ENCODE data around the gene ZNF792.
"Not testable (repeated sequence)": the region's sequence is repeated elsewhere in the genome, so short reads cannot be mapped to it uniquely, and the experiment has no call there.

The ZNF792 gene

GRCh38 chr19:34998777-34999497 is 34.9 kb upstream of the ZNF792 start:
- no peak for DNase-seq

- DNase-seq: not testable (repeated sequence)
Observed at GRCh38 chr19:34998224-34998623, 34.2 kb upstream of the ZNF792 start.

DNA sequence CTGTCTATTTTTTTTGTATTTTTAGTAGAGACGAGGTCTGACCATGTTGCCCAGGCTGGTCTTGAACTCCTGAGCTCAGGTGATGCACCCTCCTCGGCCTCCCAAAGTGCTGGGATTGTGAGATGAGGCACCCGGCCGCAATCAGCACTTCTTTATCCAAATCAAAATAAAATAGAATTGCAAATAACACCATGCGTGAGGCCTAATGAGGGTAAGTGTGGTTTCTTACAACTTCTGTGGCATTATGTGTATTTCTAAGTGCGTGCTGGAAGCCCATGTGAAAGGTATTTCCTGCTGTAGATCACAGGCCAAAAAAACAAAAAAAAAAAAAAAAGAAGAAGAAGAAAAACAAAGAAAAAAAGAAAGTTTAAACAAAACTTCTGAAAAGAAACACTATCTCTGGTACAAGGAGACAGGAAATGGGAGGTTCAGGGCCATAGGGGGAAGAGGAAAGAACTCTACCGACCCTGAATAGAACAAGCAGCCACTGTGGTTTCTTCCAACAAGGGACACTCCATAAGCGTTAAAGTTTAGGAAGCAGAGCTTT is 33.1 kb upstream of the ZNF792 start:
- DNase-seq: no peak

DNA sequence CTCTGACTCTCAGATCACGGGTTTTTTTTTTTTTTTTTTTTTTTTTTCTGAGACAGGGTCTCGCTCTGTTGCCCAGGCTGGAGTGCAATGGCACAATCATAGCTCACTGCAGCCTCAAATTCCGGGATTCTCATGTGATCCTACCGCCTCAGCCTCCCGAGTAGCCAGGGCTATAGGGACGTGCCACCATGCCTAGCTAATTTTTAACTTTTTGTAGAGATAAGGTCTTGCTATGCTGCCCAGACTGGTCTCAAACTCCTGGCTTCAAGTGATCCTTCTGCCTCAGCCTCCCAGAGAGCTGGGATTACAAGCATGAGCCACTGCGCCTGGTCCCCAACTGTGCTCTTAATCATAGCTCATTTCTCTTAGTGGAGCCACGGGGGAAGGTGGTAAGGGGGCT is 31.5 kb upstream of the ZNF792 start:
- no peak for DNase-seq

DNA sequence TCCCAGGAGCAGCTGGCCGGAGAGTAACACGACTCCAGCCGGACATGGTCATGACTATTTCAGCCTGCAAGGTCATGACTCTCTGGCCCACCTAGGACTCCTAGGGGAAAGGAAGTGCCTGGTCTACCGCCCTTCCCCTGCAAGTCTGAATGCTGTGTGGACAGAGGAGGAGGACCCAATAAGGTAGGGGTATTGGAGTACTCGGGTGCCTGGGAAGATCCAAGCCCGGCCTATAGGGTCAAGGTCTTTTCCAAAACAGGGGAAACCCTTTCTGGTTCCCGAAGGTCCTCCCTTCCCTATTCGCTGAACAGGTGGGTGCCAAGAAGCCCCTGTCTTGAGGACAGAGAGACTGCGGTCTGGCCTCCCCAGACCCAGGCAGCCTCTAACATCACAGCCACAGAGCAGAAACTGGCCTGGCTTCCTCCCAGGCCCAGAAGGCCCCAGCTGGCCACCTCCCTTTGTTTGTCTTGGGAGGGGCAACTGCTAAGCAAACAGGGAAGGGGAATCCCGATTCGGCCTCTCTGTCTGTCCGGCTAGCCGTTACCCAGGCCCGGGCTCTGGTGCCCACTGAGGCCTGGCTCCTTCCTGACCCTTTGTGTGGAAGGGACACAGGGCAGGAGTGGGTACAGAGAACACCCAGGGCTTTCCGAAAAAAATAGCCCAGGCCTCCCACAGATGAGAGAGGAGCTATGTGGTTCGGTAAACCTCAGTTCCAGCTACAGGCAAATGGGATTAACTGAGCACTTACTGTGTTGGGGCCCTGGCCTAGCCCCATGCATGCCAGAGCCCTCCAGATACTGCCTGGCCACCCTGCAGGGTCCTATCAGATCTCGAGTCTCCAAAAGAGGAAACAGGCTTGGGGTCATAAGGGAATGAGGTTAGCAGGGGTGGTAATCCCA is 30.9 kb upstream of the ZNF792 start:
- DNase-seq: no peak

GRCh38 chr19:34994286-34994642 is 30.2 kb upstream of the ZNF792 start:
- no peak for DNase-seq

- DNase-seq: not testable (repeated sequence)
Observed at GRCh38 chr19:34992582-34992981, 28.6 kb upstream of the ZNF792 start.

DNA sequence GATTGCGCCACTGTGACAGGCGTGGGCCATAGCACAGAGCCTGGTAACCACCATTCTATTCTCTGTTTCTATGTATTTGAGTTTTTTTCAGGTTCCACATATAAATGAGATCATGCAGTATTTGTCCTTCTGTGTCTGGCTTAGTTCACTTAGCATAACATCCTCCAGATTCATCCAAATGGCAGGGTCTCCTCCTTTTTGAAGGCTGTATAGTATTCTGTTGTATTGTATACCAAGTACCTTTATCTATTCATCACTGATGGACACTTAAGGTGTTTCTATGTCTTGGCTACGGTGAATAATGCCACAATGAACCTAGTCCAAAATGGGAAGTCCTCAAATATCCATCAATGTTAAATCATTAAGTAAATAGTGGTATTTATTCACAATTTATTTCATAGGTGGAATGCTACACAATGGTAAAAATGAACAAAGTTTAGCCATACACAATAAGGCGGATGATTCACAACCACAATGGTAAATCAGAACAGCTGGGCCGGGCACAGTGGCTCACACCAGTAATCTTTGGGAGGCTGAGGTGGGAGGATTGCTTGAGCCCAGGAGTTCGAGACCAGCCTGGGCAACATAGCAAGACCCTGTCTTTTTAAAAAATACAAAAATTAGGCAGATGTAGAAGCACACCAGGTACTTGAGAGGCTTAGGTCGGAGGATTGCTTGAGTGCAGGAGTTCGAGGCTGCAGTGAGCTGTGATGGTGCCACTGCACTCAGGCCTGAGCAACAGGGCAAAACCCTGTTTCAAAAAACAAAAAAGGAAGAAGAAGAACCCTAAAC is 27.7 kb upstream of the ZNF792 start:
- DNase-seq: no peak

DNA sequence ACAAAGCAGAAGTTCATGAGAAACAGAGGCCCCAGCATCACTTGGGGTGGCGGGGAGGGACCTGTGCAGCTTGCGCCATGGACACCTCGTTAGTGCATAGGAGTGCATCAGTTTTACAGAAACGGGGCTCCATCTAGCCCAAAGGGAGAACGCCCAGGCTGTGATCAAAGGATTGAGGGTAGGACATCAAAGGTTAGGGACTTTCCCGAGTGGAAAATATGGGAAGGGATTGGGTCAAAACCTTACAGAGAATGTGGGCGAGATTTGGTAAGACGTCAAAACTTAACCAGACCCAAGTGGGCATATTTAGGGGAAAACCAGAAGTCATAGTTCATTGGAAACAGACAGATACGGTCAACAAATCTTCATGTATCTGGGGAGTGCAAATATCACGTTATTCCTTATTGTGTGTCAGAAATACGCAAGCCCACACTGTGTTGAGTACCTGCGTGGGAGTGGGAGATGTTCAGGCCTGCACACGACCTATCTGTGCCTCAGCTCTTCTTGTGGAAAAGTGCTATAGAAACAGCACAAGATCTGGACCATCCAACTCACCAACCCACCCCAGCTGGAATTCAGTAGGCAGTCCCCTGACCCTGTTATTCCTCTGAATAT is 26.7 kb upstream of the ZNF792 start:
- no peak for DNase-seq

- DNase-seq: no peak
Observed at GRCh38 chr19:34989298-34989697, 25.3 kb upstream of the ZNF792 start.

DNA sequence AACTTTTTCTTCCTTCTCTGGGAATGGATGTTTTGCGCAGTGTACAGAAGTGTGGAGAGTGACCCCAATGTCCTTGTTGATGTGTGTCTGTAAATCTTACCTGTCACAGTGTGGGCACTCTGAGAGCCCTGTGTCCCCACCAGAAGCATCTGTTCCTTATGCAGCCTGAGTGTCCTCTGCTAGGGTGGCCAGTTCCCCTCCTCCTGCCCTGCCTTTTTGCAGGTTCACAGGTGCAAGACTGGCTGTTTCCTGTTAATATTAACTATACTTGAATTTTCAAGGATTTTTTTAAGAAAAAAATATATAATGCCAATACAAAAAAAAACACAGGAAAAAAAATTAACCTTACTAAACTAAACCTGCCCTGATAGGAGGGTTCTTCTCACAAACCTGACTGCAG is 24.1 kb upstream of the ZNF792 start:
- no peak for DNase-seq

- DNase-seq: peak in 2 of 14 donors; percentile 17 to 91
Observed at GRCh38 chr19:34985249-34986022, 21.4 kb upstream of the ZNF792 start.

DNA sequence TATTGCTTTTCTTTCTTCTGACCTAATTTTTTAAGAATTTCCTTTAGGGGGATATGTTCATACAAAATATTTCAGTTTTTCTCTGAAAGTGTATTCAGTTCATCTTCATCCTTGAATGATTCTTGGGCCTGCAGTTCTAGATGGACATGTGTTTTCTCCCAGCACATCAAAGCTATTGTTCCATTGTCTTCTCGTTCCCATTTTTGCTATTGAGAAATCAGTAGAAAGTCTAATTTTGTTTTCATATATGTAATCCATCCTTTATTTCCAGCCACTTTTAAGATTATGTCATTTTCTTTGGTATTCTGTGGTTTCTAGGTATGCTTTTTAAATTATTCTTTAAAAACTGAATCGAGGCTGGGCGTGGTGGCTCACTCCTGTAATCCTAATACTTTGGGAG is 20.3 kb upstream of the ZNF792 start:
- no peak for DNase-seq

DNA sequence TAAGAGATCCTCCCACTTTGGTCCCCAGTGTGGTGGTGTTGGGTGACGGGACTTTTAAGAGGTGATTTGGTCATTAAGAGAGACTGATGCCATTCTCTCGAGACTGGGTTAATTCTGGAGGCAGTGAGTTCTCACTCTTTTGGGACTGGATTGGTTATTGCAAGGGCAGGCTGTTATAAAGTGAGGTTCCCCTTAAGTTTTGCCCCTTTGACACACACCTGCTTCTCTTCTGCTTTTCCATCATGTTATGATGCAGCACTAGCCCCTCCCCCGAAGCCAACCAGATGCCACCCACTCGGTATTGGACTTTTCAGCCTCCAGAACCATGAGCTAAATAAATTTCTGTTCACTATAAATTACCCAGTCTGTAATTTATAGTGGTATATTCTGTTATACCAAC is 19.8 kb upstream of the ZNF792 start:
- DNase-seq: no peak

DNA sequence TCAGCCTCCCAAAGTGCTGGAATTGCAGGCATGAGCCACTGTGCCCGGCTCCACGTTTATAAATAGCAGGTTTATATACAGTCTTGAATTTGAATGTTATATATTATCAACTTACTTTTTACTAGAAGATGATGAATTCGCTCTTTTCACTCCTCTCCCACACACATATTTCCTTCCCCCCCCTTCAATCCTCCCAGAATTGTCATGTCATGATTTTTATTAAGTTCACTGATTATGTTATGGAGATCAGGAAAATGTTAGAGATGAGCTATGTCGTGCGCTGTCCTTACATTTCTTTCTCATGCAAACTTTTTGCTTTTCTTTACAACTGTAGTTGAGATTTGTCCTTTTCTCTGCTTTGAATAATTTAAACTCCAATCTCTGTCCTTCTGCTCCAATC is 18.2 kb upstream of the ZNF792 start:
- DNase-seq: no peak

GRCh38 chr19:34979819-34980640 is 16.0 kb upstream of the ZNF792 start:
- no peak for DNase-seq

DNA sequence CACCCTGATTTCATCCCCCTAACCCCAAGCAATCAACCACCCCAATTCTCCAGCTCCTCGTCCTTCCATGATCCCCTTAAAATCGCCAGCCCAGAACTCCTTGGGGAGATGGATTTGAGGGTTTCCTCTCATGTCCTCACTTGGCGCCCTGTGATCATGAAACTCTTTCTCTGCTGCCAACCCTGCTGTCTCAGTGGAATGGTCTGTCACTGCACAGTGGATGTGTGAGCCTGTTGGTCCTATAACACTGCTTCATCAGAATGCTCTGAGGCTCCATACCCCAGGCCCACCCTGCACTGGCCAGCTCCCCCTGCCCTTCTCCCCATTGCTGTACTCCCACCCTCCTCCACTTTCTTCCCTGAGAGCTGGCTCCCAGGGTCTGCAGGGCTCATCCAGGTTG is 12.6 kb upstream of the ZNF792 start:
- DNase-seq: no peak

DNA sequence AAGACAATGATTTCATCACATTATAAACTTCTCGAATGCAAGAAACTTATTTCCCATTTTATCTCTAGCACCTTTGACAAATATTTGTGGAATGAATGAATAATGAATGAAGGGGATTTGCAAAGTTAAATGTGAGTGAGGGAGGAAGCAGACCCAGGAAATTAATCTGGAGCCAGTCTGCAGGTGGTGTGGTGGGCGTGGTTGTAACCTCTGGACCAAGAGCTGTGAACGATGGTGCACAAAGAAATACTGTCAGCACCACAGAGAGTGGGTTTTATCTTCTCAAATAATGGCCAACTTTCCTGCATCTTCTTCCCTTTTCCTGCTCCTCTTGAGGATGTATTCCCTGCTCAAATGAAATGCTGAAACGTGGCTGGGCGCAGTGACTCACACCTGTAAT is 11.0 kb upstream of the ZNF792 start:
- DNase-seq: no peak

DNA sequence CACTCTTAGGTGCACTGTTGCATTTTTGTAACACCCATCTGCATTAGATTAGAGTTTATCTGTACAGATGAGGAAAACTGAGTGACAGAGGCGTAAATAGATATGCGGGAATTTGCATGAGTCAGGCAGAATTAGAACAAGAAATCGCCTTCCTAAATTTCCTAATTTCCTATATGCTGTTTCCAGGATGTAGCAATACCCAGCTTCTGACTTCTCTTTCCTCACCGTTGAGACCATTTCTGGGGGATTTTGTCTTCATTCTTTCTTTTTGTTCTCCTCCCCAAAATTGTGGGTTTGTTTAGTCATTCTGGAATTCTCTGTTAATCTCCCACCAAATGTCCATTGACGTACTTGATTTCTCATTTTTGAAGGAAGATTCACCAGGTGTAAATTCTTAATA is 10.6 kb upstream of the ZNF792 start:
- no peak for DNase-seq

DNA sequence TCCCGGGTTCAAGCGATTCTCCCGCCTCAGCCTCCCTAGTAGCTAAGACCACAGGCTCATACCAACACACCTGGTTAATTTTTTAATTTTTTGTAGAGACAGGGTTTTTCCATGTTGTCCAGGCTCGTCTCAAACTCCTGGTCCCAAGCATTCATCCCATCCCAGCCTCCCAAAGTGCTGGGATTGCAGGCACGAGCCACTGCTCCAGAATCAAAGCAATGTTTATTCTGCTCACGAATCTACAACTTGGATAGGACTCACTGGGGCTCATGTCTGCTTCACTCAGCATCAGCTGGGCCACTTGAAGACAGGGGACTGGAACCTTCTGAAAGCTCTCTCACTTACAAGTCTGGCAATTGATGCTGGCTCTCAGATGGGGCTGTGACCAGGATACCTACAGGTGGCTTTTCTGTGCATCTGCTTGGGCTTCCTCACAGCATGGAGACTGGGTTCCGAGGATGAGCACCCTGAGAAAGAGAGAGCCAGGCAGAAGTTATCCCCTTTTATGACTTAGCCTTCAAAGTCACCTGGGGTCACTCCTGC is 8.2 kb upstream of the ZNF792 start:
- no peak for DNase-seq

Data from C1 segment of cervical spinal cord (tissue), 14 donors.